ENCODE measurements around the gene KCNMA1.
"Not testable (repeated sequence)": the region's sequence is repeated elsewhere in the genome, so short reads cannot be mapped to it uniquely, and the experiment has no call there.

Gene KCNMA1

GRCh38 chr10:77351386-77351785 lies 286.2 kb downstream of the KCNMA1 start:
- no peak for DNase-seq

GRCh38 chr10:77350711-77351119 lies 286.9 kb downstream of the KCNMA1 start:
- DNase-seq: no peak

GRCh38 chr10:77350134-77350533 lies 287.5 kb downstream of the KCNMA1 start:
- DNase-seq: no peak

- no peak for DNase-seq
These were observed 288.4 kb downstream of the KCNMA1 start for GRCh38 chr10:77349226-77349625.

- DNase-seq: no peak
These were observed 288.9 kb downstream of the KCNMA1 start for GRCh38 chr10:77348751-77349150.

GRCh38 chr10:77348082-77348481 lies 289.5 kb downstream of the KCNMA1 start:
- DNase-seq: no peak

- DNase-seq: no peak
These were observed 290.6 kb downstream of the KCNMA1 start for GRCh38 chr10:77347052-77347451.

- DNase-seq: no peak
These were observed 296.6 kb downstream of the KCNMA1 start for GRCh38 chr10:77341055-77341454.

- not testable (repeated sequence) for DNase-seq
These were observed 297.7 kb downstream of the KCNMA1 start for GRCh38 chr10:77339872-77340271.

- no peak for DNase-seq
These were observed 298.4 kb downstream of the KCNMA1 start for GRCh38 chr10:77339166-77339565.

GRCh38 chr10:77338143-77338542 lies 299.5 kb downstream of the KCNMA1 start:
- DNase-seq: no peak

GRCh38 chr10:77334501-77334900 lies 303.1 kb downstream of the KCNMA1 start:
- no peak for DNase-seq

- no peak for DNase-seq
These were observed 303.8 kb downstream of the KCNMA1 start for GRCh38 chr10:77333610-77334340.

- DNase-seq: no peak
These were observed 305.4 kb downstream of the KCNMA1 start for GRCh38 chr10:77332256-77332655.

- no peak for DNase-seq
These were observed 309.3 kb downstream of the KCNMA1 start for GRCh38 chr10:77328272-77328816.

- no peak for DNase-seq
These were observed 312.4 kb downstream of the KCNMA1 start for GRCh38 chr10:77325233-77325537.

- no peak for DNase-seq
These were observed 315.8 kb downstream of the KCNMA1 start for GRCh38 chr10:77321838-77322237.

- DNase-seq: no peak
These were observed 316.6 kb downstream of the KCNMA1 start for GRCh38 chr10:77320971-77321471.

GRCh38 chr10:77319557-77319956 lies 318.1 kb downstream of the KCNMA1 start:
- DNase-seq: no peak

- DNase-seq: no peak
These were observed 318.9 kb downstream of the KCNMA1 start for GRCh38 chr10:77318739-77319138.

GRCh38 chr10:77317221-77317620 lies 320.4 kb downstream of the KCNMA1 start:
- no peak for DNase-seq

GRCh38 chr10:77315496-77316129 lies 322.0 kb downstream of the KCNMA1 start:
- DNase-seq: no peak

GRCh38 chr10:77313066-77313750 lies 324.4 kb downstream of the KCNMA1 start:
- DNase-seq: no peak

- DNase-seq: no peak
These were observed 326.4 kb downstream of the KCNMA1 start for GRCh38 chr10:77311186-77311585.

Data from stimulated activated naive CD4-positive, alpha-beta T cell treated with Interleukin-2 at 50 U/mL for 16 hours (primary cell).